AG10803 (cell line): ENCODE results near the gene MEGF6.
"Not testable (repeated sequence)": the region's sequence is repeated elsewhere in the genome, so short reads cannot be mapped to it uniquely, and the experiment has no call there.

Source experiments
- DNase-seq: peaks from one replicate; pipeline ENCODE4 v3.0.0; 2010; ENCODE audit warnings: low read depth
- H3K4me3 ChIP-seq: 2 replicates; pipeline ENCODE4 v1.5.1; 2011; ENCODE audit warnings: mild to moderate bottlenecking, low read length, control low read depth
- TF ChIP-seq, protein P1 (sequence below): conservative IDR thresholded peaks from 2 replicates; pipeline ENCODE4 v1.5.1; 2011; ENCODE audit warnings: mild to moderate bottlenecking, low read length, control low read depth, inconsistent platforms

The MEGF6 gene

DNA sequence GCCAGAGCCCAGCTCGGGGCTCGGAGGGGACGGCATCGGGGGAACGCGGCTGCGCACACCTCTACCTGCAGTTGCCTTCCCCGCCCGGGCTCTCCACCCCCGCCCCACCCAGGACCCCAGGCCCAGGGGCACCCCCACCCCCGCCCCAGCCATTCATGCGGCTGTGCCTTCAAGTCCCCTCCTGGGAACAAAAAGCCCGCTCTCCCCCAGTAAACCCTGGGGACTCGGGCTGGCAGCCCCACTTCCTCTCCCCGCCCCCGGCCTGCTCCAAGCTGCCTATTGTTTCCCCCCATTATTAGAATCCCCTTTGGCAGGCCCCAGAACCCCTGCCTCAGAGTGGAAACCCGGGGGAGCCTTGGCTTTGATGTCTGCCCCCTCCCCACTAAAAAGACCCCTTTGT is 18.0 kb downstream of the MEGF6 start:
- H3K4me3 ChIP-seq = no peak overlapping the region
- no peak for DNase-seq
- TF ChIP-seq, protein P1, sequence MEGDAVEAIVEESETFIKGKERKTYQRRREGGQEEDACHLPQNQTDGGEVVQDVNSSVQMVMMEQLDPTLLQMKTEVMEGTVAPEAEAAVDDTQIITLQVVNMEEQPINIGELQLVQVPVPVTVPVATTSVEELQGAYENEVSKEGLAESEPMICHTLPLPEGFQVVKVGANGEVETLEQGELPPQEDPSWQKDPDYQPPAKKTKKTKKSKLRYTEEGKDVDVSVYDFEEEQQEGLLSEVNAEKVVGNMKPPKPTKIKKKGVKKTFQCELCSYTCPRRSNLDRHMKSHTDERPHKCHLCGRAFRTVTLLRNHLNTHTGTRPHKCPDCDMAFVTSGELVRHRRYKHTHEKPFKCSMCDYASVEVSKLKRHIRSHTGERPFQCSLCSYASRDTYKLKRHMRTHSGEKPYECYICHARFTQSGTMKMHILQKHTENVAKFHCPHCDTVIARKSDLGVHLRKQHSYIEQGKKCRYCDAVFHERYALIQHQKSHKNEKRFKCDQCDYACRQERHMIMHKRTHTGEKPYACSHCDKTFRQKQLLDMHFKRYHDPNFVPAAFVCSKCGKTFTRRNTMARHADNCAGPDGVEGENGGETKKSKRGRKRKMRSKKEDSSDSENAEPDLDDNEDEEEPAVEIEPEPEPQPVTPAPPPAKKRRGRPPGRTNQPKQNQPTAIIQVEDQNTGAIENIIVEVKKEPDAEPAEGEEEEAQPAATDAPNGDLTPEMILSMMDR = no peak

GRCh38 chr1:3590951-3591865 is 20.1 kb downstream of the MEGF6 start:
- no peak for DNase-seq
- TF ChIP-seq, protein P1 = no peak
- H3K4me3 ChIP-seq = no peak overlapping the region

- TF ChIP-seq, protein P1 = no peak
- no peak overlapping the region for H3K4me3 ChIP-seq
- DNase-seq = no peak
Observed at GRCh38 chr1:3590139-3590763, 21.1 kb downstream of the MEGF6 start.

- TF ChIP-seq, protein P1 = no peak
- no peak overlapping the region for H3K4me3 ChIP-seq
- no peak for DNase-seq
Observed at GRCh38 chr1:3588395-3588794, 22.9 kb downstream of the MEGF6 start.

GRCh38 chr1:3586986-3587759 is 24.1 kb downstream of the MEGF6 start:
- no peak overlapping the region for H3K4me3 ChIP-seq
- DNase-seq = peak; percentile 19
- TF ChIP-seq, protein P1 = no peak

DNA sequence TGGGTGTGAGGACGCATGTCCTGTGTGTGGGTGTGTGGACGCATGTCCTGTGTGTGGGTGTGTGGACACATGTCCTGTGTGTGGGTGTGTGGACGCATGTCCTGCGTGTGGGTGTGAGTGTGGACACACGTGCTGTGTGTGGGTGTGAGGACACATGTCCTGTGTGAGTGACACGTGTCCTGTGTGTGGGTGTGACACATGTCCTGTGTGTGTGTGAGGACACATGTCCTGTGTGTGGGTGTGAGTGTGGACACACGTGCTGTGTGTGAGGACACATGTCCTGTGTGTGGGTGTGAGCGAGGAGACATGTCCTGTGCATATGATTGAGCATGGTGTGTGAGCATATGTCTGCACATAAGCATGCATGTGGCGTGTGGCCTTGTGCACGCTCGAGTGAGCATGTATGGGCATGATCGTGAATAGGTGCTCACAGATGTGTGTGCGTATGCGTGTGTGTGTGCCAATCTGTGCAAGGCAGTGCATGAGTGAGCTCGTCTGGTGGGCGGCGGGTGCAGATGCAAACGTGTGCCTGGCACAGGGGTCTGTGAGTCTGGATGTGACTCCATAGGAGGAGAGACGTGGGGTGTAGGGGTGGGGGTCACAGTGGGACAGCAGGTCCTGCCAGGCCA is 25.3 kb downstream of the MEGF6 start:
- H3K4me3 ChIP-seq = no peak overlapping the region
- TF ChIP-seq, protein P1 = no peak
- no peak for DNase-seq

- DNase-seq, H3K4me3 ChIP-seq: not testable (repeated sequence)
Observed at GRCh38 chr1:3585353-3585868, 25.9 kb downstream of the MEGF6 start.
